Astrocyte (in vitro differentiated cells and primary cell): ENCODE measurements around the gene MIEF2.

Source experiments
- EZH2 ChIP-seq: IDR thresholded peaks from 2 replicates; pipeline ENCODE4 v1.6.1; 2012; ENCODE audit warnings: mild to moderate bottlenecking, low read length, inconsistent platforms; ENCODE audit not compliant: insufficient read depth
- TF ChIP-seq, protein P1 (sequence below): IDR thresholded peaks from 2 replicates; pipeline ENCODE4 v1.5.1; 2011; ENCODE audit warnings: low read depth, mild to moderate bottlenecking, inconsistent platforms, low read length, moderate library complexity; ENCODE audit not compliant: insufficient read depth

DNA sequence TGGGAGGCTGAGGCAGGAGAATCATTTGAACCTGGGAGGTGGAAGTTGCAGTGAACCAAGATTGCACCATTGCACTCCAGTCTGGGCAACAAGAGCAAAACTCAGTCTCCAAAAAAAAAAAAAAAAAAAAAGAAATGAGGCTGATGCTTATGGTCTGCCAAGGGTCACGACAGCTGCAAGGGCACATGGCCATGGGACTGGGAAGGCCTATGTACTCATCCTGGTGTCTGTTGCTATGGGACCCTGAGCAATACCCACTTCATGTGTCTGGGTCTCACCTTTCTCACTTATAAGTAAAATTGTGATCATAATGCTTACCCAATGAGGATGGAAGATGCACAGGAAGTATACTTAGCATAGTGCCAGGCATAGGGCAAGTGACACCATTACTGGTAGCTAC is 16.6 kb downstream of the MIEF2 start:
- TF ChIP-seq, protein P1, sequence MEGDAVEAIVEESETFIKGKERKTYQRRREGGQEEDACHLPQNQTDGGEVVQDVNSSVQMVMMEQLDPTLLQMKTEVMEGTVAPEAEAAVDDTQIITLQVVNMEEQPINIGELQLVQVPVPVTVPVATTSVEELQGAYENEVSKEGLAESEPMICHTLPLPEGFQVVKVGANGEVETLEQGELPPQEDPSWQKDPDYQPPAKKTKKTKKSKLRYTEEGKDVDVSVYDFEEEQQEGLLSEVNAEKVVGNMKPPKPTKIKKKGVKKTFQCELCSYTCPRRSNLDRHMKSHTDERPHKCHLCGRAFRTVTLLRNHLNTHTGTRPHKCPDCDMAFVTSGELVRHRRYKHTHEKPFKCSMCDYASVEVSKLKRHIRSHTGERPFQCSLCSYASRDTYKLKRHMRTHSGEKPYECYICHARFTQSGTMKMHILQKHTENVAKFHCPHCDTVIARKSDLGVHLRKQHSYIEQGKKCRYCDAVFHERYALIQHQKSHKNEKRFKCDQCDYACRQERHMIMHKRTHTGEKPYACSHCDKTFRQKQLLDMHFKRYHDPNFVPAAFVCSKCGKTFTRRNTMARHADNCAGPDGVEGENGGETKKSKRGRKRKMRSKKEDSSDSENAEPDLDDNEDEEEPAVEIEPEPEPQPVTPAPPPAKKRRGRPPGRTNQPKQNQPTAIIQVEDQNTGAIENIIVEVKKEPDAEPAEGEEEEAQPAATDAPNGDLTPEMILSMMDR, result no peak
- TF ChIP-seq EZH2, result no peak
